HEK293 (cell line): ENCODE results near the gene GLG1.

Source experiments
- CTCF ChIA-PET: fragments of 350-600 bp; formaldehyde crosslinking; extraction: SDS; loops from one replicate; lab custom pipeline; 2021; ENCODE audit warnings: antibody characterized with exemption; lab: Yijun Ruan, JAX
- POLR2A ChIA-PET: fragments of 300-600 bp; formaldehyde crosslinking; extraction: SDS; loops from one replicate; lab custom pipeline; 2020; ENCODE audit warnings: antibody characterized with exemption, inconsistent platforms; lab: Yijun Ruan, JAX
- H3K27ac ChIP-seq: fragments of 200-500 bp; sonication (Bioruptor generic); 2 replicates; pipeline ENCODE4 v1.5.1; 2014; ENCODE audit warnings: low read depth, low read length, control low read depth, inconsistent platforms; ENCODE audit errors: extremely low read depth
- H3K36me3 ChIP-seq, 2 experiments: fragments of 200-500 bp in 1 of 2; sonication (Bioruptor generic) in 1 of 2; 1 replicate in 1 of 2; 2 replicates in 1 of 2; pipeline ENCODE4 v1.5.1; 2014 to 2017; ENCODE audit warnings: inconsistent platforms in 2 of 2, low read length in 2 of 2; ENCODE audit not compliant: control insufficient read depth in 2 of 2, insufficient read depth in 1 of 2
- H3K4me1 ChIP-seq: fragments of 200-500 bp; sonication (Bioruptor generic); 2 replicates; pipeline ENCODE4 v1.5.1; 2014; ENCODE audit warnings: mild to moderate bottlenecking, low read length, inconsistent platforms; ENCODE audit not compliant: control insufficient read depth, insufficient read depth
- H3K4me3 ChIP-seq: 2 replicates; pipeline ENCODE4 v1.5.1; 2011; ENCODE audit warnings: low read depth, mild to moderate bottlenecking, control low read depth, low read length, moderate library complexity
- H3K9me3 ChIP-seq: fragments of 200-500 bp; sonication (Bioruptor generic); 2 replicates; pipeline ENCODE4 v1.5.1; 2014; ENCODE audit warnings: low read depth, low read length, inconsistent platforms; ENCODE audit not compliant: control insufficient read depth, insufficient read depth
- GLI4 ChIP-seq: fragments of 450-650 bp; formaldehyde crosslinking; IDR thresholded peaks from 2 replicates; pipeline ENCODE4 v1.5.1; 2016; ENCODE audit warnings: missing biosample characterization, missing genetic modification characterization
- GLIS1 ChIP-seq: fragments of 450-650 bp; formaldehyde crosslinking; IDR thresholded peaks from 2 replicates; pipeline ENCODE4 v1.5.1; 2016; ENCODE audit warnings: missing biosample characterization, missing genetic modification characterization
- IKZF3 ChIP-seq: fragments of 450-650 bp; IDR thresholded peaks from 2 replicates; pipeline ENCODE4 v1.5.0; 2018; ENCODE audit warnings: missing biosample characterization, mild to moderate bottlenecking, missing genetic modification characterization, moderate library complexity
- SETDB1 ChIP-seq: IDR thresholded peaks from one replicate; pipeline ENCODE4 v1.6.1; 2017; ENCODE audit warnings: mild to moderate bottlenecking, low read length, moderate library complexity, mixed read lengths; ENCODE audit not compliant: insufficient read length
- ZBTB1 ChIP-seq: fragments of 450-650 bp; formaldehyde crosslinking; IDR thresholded peaks from 2 replicates; pipeline ENCODE4 v1.5.1; 2016; ENCODE audit warnings: missing biosample characterization, missing genetic modification characterization
- ZNF114 ChIP-seq: fragments of 450-650 bp; formaldehyde crosslinking; IDR thresholded peaks from 2 replicates; pipeline ENCODE4 v1.5.0; 2017; ENCODE audit warnings: missing biosample characterization, missing genetic modification characterization
- ZNF121 ChIP-seq: fragments of 450-650 bp; formaldehyde crosslinking; IDR thresholded peaks from 2 replicates; pipeline ENCODE4 v1.5.1; 2016; ENCODE audit warnings: missing biosample characterization, missing genetic modification characterization
- ZNF157 ChIP-seq: fragments of 450-650 bp; formaldehyde crosslinking; IDR thresholded peaks from 2 replicates; pipeline ENCODE4 v1.5.1; 2016; ENCODE audit warnings: missing biosample characterization, missing genetic modification characterization
- ZNF302 ChIP-seq: fragments of 450-650 bp; formaldehyde crosslinking; IDR thresholded peaks from 2 replicates; pipeline ENCODE4 v1.5.1; 2016; ENCODE audit warnings: missing biosample characterization, missing genetic modification characterization, low read depth
- ZNF311 ChIP-seq: fragments of 450-650 bp; formaldehyde crosslinking; IDR thresholded peaks from 2 replicates; pipeline ENCODE4 v1.5.1; 2017; ENCODE audit warnings: missing biosample characterization, missing genetic modification characterization, borderline replicate concordance
- ZNF335 ChIP-seq: fragments of 450-650 bp; formaldehyde crosslinking; conservative IDR thresholded peaks from 2 replicates; pipeline ENCODE4 v1.5.1; 2016; ENCODE audit warnings: missing biosample characterization, missing genetic modification characterization
- ZNF341 ChIP-seq: fragments of 450-650 bp; formaldehyde crosslinking; IDR thresholded peaks from 2 replicates; pipeline ENCODE4; 2016; ENCODE audit warnings: low read depth, missing biosample characterization, missing genetic modification characterization
- ZNF350 ChIP-seq: fragments of 450-650 bp; formaldehyde crosslinking; IDR thresholded peaks from 2 replicates; pipeline ENCODE4 v1.5.0; 2017; ENCODE audit warnings: missing biosample characterization, mild to moderate bottlenecking, missing genetic modification characterization
- ZNF423 ChIP-seq: fragments of 450-650 bp; formaldehyde crosslinking; IDR thresholded peaks from 2 replicates; pipeline ENCODE4 v1.5.1; 2016; ENCODE audit warnings: missing biosample characterization, missing genetic modification characterization
- ZNF501 ChIP-seq: fragments of 450-650 bp; formaldehyde crosslinking; IDR thresholded peaks from 2 replicates; pipeline ENCODE4 v1.5.1; 2016; ENCODE audit warnings: missing biosample characterization, missing genetic modification characterization
- ZNF521 ChIP-seq: fragments of 450-650 bp; formaldehyde crosslinking; IDR thresholded peaks from 2 replicates; pipeline ENCODE4 v1.5.1; 2017; ENCODE audit warnings: missing biosample characterization, mild to moderate bottlenecking, missing genetic modification characterization
- ZNF629 ChIP-seq: fragments of 450-650 bp; formaldehyde crosslinking; IDR thresholded peaks from 2 replicates; pipeline ENCODE4 v1.5.1; 2017; ENCODE audit warnings: missing biosample characterization, missing genetic modification characterization
- ZNF768 ChIP-seq: fragments of 450-650 bp; formaldehyde crosslinking; IDR thresholded peaks from 2 replicates; pipeline ENCODE4 v1.5.1; 2018; ENCODE audit warnings: missing biosample characterization, mild to moderate bottlenecking, missing genetic modification characterization
- ZXDB ChIP-seq: fragments of 450-650 bp; formaldehyde crosslinking; IDR thresholded peaks from 2 replicates; pipeline ENCODE4 v1.5.1; 2016; ENCODE audit warnings: missing biosample characterization, missing genetic modification characterization
- TF ChIP-seq, protein P1 (sequence below): fragments of 450-650 bp; formaldehyde crosslinking; IDR thresholded peaks from 2 replicates; pipeline ENCODE4 v1.5.1; 2017; ENCODE audit warnings: missing biosample characterization, missing genetic modification characterization
- TF ChIP-seq, protein P2 (sequence below): fragments of 450-650 bp; formaldehyde crosslinking; conservative IDR thresholded peaks from 2 replicates; pipeline ENCODE4 v1.5.1; 2016; ENCODE audit warnings: low read depth, missing biosample characterization, missing genetic modification characterization
- TF ChIP-seq, protein P3 (sequence below): fragments of 450-650 bp; formaldehyde crosslinking; IDR thresholded peaks from 2 replicates; pipeline ENCODE4 v1.5.1; 2016; ENCODE audit warnings: missing biosample characterization, missing genetic modification characterization
- TF ChIP-seq, protein P4 (sequence below): fragments of 450-650 bp; formaldehyde crosslinking; IDR thresholded peaks from 2 replicates; pipeline ENCODE4 v1.5.1; 2016; ENCODE audit warnings: missing biosample characterization, missing genetic modification characterization

GLG1 gene

DNA sequence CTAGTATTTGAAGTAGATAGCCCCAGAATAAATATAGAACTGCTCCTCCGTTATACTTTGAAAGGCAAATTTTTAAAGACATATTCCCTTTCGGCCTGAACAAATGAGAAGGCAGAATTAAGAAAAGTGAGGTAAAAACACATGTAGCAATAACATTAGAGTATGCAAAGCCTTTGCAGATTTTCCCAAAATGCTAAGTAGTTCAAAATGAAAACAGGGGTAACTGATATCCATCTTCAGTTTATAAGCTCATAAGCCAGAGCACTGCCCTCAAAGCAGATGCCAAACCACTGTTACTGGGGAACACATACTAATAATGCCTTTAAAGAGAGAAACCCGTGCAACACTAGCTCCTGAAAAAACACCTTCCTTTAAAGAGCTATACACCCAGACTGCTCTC, 134.4 kb downstream of the GLG1 start:
- TF ChIP-seq SETDB1 (no peak), ZNF521 (no peak), ZNF302 (no peak), ZBTB1 (no peak), ZNF768 (no peak), IKZF3 (no peak)
- TF ChIP-seq, protein P1, sequence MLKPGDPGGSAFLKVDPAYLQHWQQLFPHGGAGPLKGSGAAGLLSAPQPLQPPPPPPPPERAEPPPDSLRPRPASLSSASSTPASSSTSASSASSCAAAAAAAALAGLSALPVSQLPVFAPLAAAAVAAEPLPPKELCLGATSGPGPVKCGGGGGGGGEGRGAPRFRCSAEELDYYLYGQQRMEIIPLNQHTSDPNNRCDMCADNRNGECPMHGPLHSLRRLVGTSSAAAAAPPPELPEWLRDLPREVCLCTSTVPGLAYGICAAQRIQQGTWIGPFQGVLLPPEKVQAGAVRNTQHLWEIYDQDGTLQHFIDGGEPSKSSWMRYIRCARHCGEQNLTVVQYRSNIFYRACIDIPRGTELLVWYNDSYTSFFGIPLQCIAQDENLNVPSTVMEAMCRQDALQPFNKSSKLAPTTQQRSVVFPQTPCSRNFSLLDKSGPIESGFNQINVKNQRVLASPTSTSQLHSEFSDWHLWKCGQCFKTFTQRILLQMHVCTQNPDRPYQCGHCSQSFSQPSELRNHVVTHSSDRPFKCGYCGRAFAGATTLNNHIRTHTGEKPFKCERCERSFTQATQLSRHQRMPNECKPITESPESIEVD (tag by site-specific recombination): no peak
- H3K27ac ChIP-seq: no peak overlapping the region
- POLR2A ChIA-PET: no interaction called here
- H3K36me3 ChIP-seq: peaks cover 9 to 90% of the 10 kb centered on the region in 2 experiments
- H3K9me3 ChIP-seq: no peaks in the 10 kb centered on the region
- no peaks in the 10 kb centered on the region for H3K4me1 ChIP-seq
- CTCF ChIA-PET: no interaction called here
- no peak overlapping the region for H3K4me3 ChIP-seq

DNA sequence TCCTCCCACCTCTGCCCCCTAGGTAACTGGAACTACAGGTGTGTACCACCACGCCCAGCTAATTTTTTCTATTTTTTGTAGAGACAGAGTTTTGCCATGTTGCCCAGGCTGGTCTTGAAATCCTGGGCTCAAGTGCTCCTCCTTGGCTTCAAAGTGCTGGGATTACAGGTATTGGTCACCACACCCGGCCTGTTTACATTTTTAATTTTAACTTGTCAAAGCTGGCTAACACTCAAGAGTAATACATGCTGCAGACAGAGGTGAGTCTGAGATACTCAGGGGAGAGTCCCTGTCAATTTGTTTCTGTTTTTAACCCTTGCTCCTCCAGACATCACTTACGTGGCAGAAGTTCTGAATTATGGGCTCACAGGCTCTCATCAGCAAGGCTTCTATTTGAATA, 134.9 kb downstream of the GLG1 start:
- CTCF ChIA-PET: no interaction called here
- no peaks in the 10 kb centered on the region for H3K4me1 ChIP-seq
- no peak overlapping the region for H3K4me3 ChIP-seq
- no peak for TF ChIP-seq GLI4
- no peak for TF ChIP-seq ZNF311 (tag by site-specific recombination)
- TF ChIP-seq, protein P2, sequence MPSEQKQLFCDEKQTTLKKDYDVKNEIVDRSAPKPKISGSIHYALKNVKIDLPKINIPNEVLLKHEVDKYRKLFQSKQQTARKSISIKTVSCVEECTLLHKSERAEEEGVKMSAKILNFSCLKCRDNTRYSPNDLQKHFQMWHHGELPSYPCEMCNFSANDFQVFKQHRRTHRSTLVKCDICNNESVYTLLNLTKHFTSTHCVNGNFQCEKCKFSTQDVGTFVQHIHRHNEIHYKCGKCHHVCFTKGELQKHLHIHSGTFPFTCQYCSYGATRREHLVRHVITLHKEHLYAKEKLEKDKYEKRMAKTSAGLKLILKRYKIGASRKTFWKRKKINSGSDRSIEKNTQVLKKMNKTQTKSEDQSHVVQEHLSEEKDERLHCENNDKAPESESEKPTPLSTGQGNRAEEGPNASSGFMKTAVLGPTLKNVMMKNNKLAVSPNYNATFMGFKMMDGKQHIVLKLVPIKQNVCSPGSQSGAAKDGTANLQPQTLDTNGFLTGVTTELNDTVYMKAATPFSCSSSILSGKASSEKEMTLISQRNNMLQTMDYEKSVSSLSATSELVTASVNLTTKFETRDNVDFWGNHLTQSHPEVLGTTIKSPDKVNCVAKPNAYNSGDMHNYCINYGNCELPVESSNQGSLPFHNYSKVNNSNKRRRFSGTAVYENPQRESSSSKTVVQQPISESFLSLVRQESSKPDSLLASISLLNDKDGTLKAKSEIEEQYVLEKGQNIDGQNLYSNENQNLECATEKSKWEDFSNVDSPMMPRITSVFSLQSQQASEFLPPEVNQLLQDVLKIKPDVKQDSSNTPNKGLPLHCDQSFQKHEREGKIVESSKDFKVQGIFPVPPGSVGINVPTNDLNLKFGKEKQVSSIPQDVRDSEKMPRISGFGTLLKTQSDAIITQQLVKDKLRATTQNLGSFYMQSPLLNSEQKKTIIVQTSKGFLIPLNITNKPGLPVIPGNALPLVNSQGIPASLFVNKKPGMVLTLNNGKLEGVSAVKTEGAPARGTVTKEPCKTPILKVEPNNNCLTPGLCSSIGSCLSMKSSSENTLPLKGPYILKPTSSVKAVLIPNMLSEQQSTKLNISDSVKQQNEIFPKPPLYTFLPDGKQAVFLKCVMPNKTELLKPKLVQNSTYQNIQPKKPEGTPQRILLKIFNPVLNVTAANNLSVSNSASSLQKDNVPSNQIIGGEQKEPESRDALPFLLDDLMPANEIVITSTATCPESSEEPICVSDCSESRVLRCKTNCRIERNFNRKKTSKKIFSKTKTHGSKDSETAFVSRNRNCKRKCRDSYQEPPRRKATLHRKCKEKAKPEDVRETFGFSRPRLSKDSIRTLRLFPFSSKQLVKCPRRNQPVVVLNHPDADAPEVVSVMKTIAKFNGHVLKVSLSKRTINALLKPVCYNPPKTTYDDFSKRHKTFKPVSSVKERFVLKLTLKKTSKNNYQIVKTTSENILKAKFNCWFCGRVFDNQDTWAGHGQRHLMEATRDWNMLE: no peak
- TF ChIP-seq ZXDB: no peak
- no peak for TF ChIP-seq ZNF157 (tag by site-specific recombination)
- TF ChIP-seq ZNF114 (tag by site-specific recombination): no peak
- TF ChIP-seq ZNF629 (tag by site-specific recombination): no peak
- TF ChIP-seq, protein P3, sequence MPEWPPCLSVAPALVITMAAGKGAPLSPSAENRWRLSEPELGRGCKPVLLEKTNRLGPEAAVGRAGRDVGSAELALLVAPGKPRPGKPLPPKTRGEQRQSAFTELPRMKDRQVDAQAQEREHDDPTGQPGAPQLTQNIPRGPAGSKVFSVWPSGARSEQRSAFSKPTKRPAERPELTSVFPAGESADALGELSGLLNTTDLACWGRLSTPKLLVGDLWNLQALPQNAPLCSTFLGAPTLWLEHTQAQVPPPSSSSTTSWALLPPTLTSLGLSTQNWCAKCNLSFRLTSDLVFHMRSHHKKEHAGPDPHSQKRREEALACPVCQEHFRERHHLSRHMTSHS: no peak
- no peak for TF ChIP-seq ZNF350 (tag by site-specific recombination)
- no peak for TF ChIP-seq ZNF423 (tag by site-specific recombination)
- no peak for TF ChIP-seq ZNF501 (tag by site-specific recombination)
- TF ChIP-seq GLIS1 (tag by site-specific recombination): no peak
- no peak for TF ChIP-seq ZNF121 (tag by site-specific recombination)
- TF ChIP-seq IKZF3: no peak
- TF ChIP-seq, protein P4, sequence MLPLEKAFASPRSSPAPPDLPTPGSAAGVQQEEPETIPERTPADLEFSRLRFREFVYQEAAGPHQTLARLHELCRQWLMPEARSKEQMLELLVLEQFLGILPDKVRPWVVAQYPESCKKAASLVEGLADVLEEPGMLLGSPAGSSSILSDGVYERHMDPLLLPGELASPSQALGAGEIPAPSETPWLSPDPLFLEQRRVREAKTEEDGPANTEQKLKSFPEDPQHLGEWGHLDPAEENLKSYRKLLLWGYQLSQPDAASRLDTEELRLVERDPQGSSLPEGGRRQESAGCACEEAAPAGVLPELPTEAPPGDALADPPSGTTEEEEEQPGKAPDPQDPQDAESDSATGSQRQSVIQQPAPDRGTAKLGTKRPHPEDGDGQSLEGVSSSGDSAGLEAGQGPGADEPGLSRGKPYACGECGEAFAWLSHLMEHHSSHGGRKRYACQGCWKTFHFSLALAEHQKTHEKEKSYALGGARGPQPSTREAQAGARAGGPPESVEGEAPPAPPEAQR (tag by site-specific recombination): no peak
- TF ChIP-seq ZNF335 (tag by site-specific recombination): no peak
- no peak for TF ChIP-seq ZNF341 (tag by site-specific recombination)
- peaks cover 9 to 90% of the 10 kb centered on the region in 2 experiments for H3K36me3 ChIP-seq
- POLR2A ChIA-PET: no interaction called here
- no peaks in the 10 kb centered on the region for H3K9me3 ChIP-seq
- H3K27ac ChIP-seq: no peak overlapping the region
